Fibroblast of lung (primary cell): ENCODE results near the gene BCL7C. TPM values are rescaled to one million over a fixed set of nuclear protein-coding genes. Genes with fewer than 3 reads are reported as not detected.

ENCODE experiments used
- DNase-seq, 2 donors: peaks; one replicate each; pipeline versions ENCODE4 v3.0.0 to v3.0.0-alpha.2; 2010; ENCODE audit warnings: low read depth in 2 of 2
- H2AFZ ChIP-seq: 2 replicates; pipeline ENCODE4 v1.5.1; 2012; ENCODE audit warnings: low read length, control low read depth, inconsistent platforms
- H3K27ac ChIP-seq: 2 replicates; pipeline ENCODE4 v1.5.1; 2011; ENCODE audit warnings: low read length, control low read depth; ENCODE audit not compliant: insufficient read depth
- H3K27me3 ChIP-seq: 2 replicates; pipeline ENCODE4 v1.5.1; 2011; ENCODE audit warnings: mild to moderate bottlenecking, low read length; ENCODE audit not compliant: control insufficient read depth, insufficient read depth
- H3K36me3 ChIP-seq: 2 replicates; pipeline ENCODE4 v1.5.1; 2011; ENCODE audit warnings: low read length; ENCODE audit not compliant: control insufficient read depth, insufficient read depth
- H3K4me1 ChIP-seq: 2 replicates; pipeline ENCODE4 v1.5.1; 2011; ENCODE audit warnings: low read length; ENCODE audit not compliant: control insufficient read depth, insufficient read depth; ENCODE audit errors: extremely low read depth
- H3K4me2 ChIP-seq: 2 replicates; pipeline ENCODE4 v1.5.1; 2011; ENCODE audit warnings: low read length, control low read depth; ENCODE audit not compliant: insufficient read depth; ENCODE audit errors: extremely low read depth
- H3K4me3 ChIP-seq, 4 experiments: fragments of 200-600 bp in 1 of 4; sonication (generic) in 1 of 4; replicated peaks in 1 of 4; 2 replicates each; pipeline ENCODE4 v1.5.1; 2011 to 2016; ENCODE audit warnings: low read length in 4 of 4, low read depth in 3 of 4, mild to moderate bottlenecking in 3 of 4, control low read depth in 2 of 4, inconsistent platforms in 1 of 4, mixed read lengths in 1 of 4; ENCODE audit not compliant: insufficient read depth in 1 of 4; ENCODE audit errors: control extremely low read depth in 1 of 4
- H3K79me2 ChIP-seq: 2 replicates; pipeline ENCODE4 v1.5.1; 2012; ENCODE audit warnings: mild to moderate bottlenecking, low read length, inconsistent platforms; ENCODE audit not compliant: control insufficient read depth, insufficient read depth
- H3K9ac ChIP-seq: 2 replicates; pipeline ENCODE4 v1.5.1; 2011; ENCODE audit warnings: mild to moderate bottlenecking, low read length, control low read depth; ENCODE audit not compliant: insufficient read depth
- H3K9me3 ChIP-seq: 2 replicates; pipeline ENCODE4 v1.5.1; 2012; ENCODE audit warnings: low read depth, low read length; ENCODE audit not compliant: control insufficient read depth, insufficient read depth
- H4K20me1 ChIP-seq: 2 replicates; pipeline ENCODE4 v1.5.1; 2011; ENCODE audit warnings: low read length; ENCODE audit not compliant: control insufficient read depth, insufficient read depth; ENCODE audit errors: extremely low read depth
- EZH2 ChIP-seq: IDR thresholded peaks from 2 replicates; pipeline ENCODE4 v1.5.1; 2012; ENCODE audit warnings: low read length, control low read depth, mild to moderate bottlenecking; ENCODE audit errors: missing control alignments
- polyA plus RNA-seq, 2 donors: library from polyadenylated mRNA; depleted of rRNA in 1 of 2; stranded (reverse) in 1 of 2; unstranded in 1 of 2; fragments of >200 nt; gene quantifications; 2 replicates each; pipeline ENCODE4 v1.2.1, GENCODE V29; 2011 to 2012; ENCODE audit warnings: missing spikeins in 1 of 2
- total RNA-seq: library from RNA; depleted of rRNA; stranded (reverse); fragments of >200 nt; gene quantifications from 2 replicates; pipeline ENCODE4 v1.2.1, GENCODE V29; 2014
- TF ChIP-seq, protein P1 (sequence below), 2 donors: IDR thresholded peaks in 1 of 2; conservative IDR thresholded peaks in 1 of 2; 1 replicate in 1 of 2; 2 replicates in 1 of 2; pipeline ENCODE4 v1.5.1; 2011 to 2012; ENCODE audit warnings: low read length in 2 of 2, control low read depth in 1 of 2, inconsistent platforms in 1 of 2, low read depth in 1 of 2, mild to moderate bottlenecking in 1 of 2

Gene BCL7C
- total and polyA plus RNA-seq, 2 donors (not counting 1 experiment from before 2014, with no cell fraction given) = 25.6 to 28.2 TPM

DNA sequence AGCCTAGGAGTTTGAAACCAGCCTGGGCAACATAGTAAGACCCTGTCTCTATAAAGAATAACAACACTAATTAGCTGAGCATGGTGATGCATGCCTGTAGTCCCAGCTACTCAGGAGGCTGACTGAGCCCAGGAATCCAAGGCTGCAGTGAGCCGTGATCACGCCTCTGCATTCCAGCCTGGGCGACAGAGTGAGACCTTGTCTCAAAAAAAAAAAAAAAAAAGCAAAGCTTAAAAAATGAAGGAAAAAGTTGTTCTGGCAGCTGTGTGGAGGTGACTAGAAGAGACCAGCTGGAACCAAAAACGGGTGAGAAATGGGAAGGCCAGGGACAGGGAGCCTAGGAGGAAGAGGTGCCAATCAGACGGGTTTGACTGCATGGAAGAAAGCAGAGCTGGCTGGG lies 4.2 kb downstream of the BCL7C start:
- H4K20me1 ChIP-seq = no peaks in the 10 kb centered on the region
- H3K36me3 ChIP-seq = peaks cover 12% of the 10 kb centered on the region
- H3K4me2 ChIP-seq = no peak overlapping the region
- H3K9ac ChIP-seq = no peak overlapping the region
- TF ChIP-seq, protein P1, sequence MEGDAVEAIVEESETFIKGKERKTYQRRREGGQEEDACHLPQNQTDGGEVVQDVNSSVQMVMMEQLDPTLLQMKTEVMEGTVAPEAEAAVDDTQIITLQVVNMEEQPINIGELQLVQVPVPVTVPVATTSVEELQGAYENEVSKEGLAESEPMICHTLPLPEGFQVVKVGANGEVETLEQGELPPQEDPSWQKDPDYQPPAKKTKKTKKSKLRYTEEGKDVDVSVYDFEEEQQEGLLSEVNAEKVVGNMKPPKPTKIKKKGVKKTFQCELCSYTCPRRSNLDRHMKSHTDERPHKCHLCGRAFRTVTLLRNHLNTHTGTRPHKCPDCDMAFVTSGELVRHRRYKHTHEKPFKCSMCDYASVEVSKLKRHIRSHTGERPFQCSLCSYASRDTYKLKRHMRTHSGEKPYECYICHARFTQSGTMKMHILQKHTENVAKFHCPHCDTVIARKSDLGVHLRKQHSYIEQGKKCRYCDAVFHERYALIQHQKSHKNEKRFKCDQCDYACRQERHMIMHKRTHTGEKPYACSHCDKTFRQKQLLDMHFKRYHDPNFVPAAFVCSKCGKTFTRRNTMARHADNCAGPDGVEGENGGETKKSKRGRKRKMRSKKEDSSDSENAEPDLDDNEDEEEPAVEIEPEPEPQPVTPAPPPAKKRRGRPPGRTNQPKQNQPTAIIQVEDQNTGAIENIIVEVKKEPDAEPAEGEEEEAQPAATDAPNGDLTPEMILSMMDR (conservative IDR thresholded peaks at IDR 0.05 in 1 of 2, IDR thresholded peaks at IDR 0.05 in 1 of 2; ENCODE audit: low read depth in 1 of 2, low read length in 2 of 2) = no peak
- TF ChIP-seq EZH2 = no peak
- H3K79me2 ChIP-seq = peaks cover 12% of the 10 kb centered on the region
- no peak overlapping the region for H3K27ac ChIP-seq
- H2AFZ ChIP-seq = no peak overlapping the region
- no peaks in the 10 kb centered on the region for H3K27me3 ChIP-seq
- H3K9me3 ChIP-seq = no peaks in the 10 kb centered on the region
- peak in 1 of 2 donors; percentile 6 for DNase-seq
- peaks cover 9% of the 10 kb centered on the region for H3K4me1 ChIP-seq
- no peak overlapping the region for H3K4me3 ChIP-seq

GRCh38 chr16:30888856-30889499 lies 4.9 kb downstream of the BCL7C start:
- no peak for TF ChIP-seq EZH2
- TF ChIP-seq, protein P1 (conservative IDR thresholded peaks at IDR 0.05 in 1 of 2, IDR thresholded peaks at IDR 0.05 in 1 of 2; ENCODE audit: low read depth in 1 of 2, low read length in 2 of 2) = no peak
- H3K36me3 ChIP-seq = peaks cover 12% of the 10 kb centered on the region
- no peak overlapping the region for H3K27ac ChIP-seq
- no peak for DNase-seq
- no peak overlapping the region for H2AFZ ChIP-seq
- H3K4me1 ChIP-seq = peaks cover 3% of the 10 kb centered on the region
- peaks cover 12% of the 10 kb centered on the region for H3K79me2 ChIP-seq
- H3K9ac ChIP-seq = no peak overlapping the region
- H4K20me1 ChIP-seq = no peaks in the 10 kb centered on the region
- no peaks in the 10 kb centered on the region for H3K9me3 ChIP-seq
- H3K4me2 ChIP-seq = no peak overlapping the region
- H3K27me3 ChIP-seq = no peaks in the 10 kb centered on the region
- no peak overlapping the region for H3K4me3 ChIP-seq

- no peaks in the 10 kb centered on the region for H4K20me1 ChIP-seq
- H3K4me3 ChIP-seq = no peak overlapping the region
- H3K9ac ChIP-seq = no peak overlapping the region
- H3K27me3 ChIP-seq = no peaks in the 10 kb centered on the region
- H2AFZ ChIP-seq = no peak overlapping the region
- no peak for DNase-seq
- H3K4me2 ChIP-seq = no peak overlapping the region
- peaks cover 2% of the 10 kb centered on the region for H3K4me1 ChIP-seq
- H3K9me3 ChIP-seq = no peaks in the 10 kb centered on the region
- H3K36me3 ChIP-seq = peaks cover 12% of the 10 kb centered on the region
- TF ChIP-seq EZH2 = no peak
- TF ChIP-seq, protein P1 (conservative IDR thresholded peaks at IDR 0.05 in 1 of 2, IDR thresholded peaks at IDR 0.05 in 1 of 2; ENCODE audit: low read depth in 1 of 2, low read length in 2 of 2) = no peak
- H3K27ac ChIP-seq = no peak overlapping the region
- H3K79me2 ChIP-seq = peaks cover 5% of the 10 kb centered on the region
These were observed 6.0 kb downstream of the BCL7C start for GRCh38 chr16:30887927-30888326.
